Stimulated activated CD8-positive, alpha-beta memory T cell treated with anti-CD3 and anti-CD28 coated beads, Interleukin-15, amount 100 ng/mL, for 48 hours (primary cell): ENCODE results near the gene ASIC4.
A peak's percentile ranks its signal among the peaks of the same experiment; 100 is the strongest.

ENCODE experiments used
- DNase-seq, 2 donors: peaks; one replicate each; pipeline ENCODE4 v3.0.0-alpha.2; 2020; ENCODE audit warnings: low read depth in 2 of 2

Gene ASIC4

GRCh38 chr2:219533930-219534661, 19.8 kb downstream of the ASIC4 start:
- no peak for DNase-seq

GRCh38 chr2:219536425-219536824, 22.1 kb downstream of the ASIC4 start:
- no peak for DNase-seq

GRCh38 chr2:219536967-219537366, 22.7 kb downstream of the ASIC4 start:
- DNase-seq: no peak

GRCh38 chr2:219537657-219538488, 23.6 kb downstream of the ASIC4 start:
- DNase-seq: no peak

- DNase-seq: no peak
Observed at GRCh38 chr2:219538504-219538951, 24.2 kb downstream of the ASIC4 start.

GRCh38 chr2:219538956-219539788, 24.9 kb downstream of the ASIC4 start:
- DNase-seq: no peak

- no peak for DNase-seq
Observed at GRCh38 chr2:219539926-219540678, 25.8 kb downstream of the ASIC4 start.

- no peak for DNase-seq
Observed at GRCh38 chr2:219540784-219541504, 26.7 kb downstream of the ASIC4 start.

- peak; percentile 71 to 77 for DNase-seq
Observed at GRCh38 chr2:219541611-219542180, 27.4 kb downstream of the ASIC4 start.

GRCh38 chr2:219542931-219543595, 28.8 kb downstream of the ASIC4 start:
- DNase-seq: no peak

- peak; percentile 91 to 93 for DNase-seq
Observed at GRCh38 chr2:219543596-219544358, 29.5 kb downstream of the ASIC4 start, which contains the start of the genes CHPF and TMEM198. CHPF (minus strand) TSS chr2:219543809; CDS start chr2:219543538, 271 bp downstream. TMEM198 (plus strand) TSS chr2:219544028; CDS start chr2:219544728, 700 bp downstream.

- DNase-seq: no peak
Observed at GRCh38 chr2:219544567-219544966, 30.3 kb downstream of the ASIC4 start.

- DNase-seq: no peak
Observed at GRCh38 chr2:219545295-219545942, 31.1 kb downstream of the ASIC4 start.

- DNase-seq: no peak
Observed at GRCh38 chr2:219545943-219546352, 31.7 kb downstream of the ASIC4 start.

GRCh38 chr2:219547621-219548020, 33.3 kb downstream of the ASIC4 start:
- no peak for DNase-seq

GRCh38 chr2:219548990-219549389, 34.7 kb downstream of the ASIC4 start:
- DNase-seq: no peak

GRCh38 chr2:219549619-219550018, 35.3 kb downstream of the ASIC4 start:
- no peak for DNase-seq
